ENCODE measurements around the gene KCNMB2.
"Not testable (repeated sequence)": the region's sequence is repeated elsewhere in the genome, so short reads cannot be mapped to it uniquely, and the experiment has no call there.

Gene KCNMB2

DNA sequence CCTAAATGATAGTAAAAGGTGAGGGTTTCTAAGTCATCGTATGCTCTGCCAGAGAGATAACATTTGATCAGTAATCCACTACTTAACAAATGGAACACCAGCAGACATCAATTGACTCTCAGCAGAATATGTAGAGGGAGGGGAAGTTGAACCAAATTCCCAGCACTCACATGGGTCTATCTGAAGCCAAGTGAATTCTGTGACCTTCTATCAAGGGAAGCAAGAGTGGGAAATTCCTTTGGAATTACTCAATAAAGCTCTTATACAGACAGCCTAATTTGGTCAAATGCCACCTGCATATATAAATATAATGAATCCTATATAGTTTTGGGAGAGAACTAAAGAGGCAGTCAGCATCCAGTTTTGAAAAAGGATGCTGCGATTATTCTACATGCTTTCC is 15.8 kb upstream of the KCNMB2 start:
- no peak for DNase-seq

- no peak for DNase-seq
These were observed 13.8 kb upstream of the KCNMB2 start for GRCh38 chr3:178522200-178523052.

DNA sequence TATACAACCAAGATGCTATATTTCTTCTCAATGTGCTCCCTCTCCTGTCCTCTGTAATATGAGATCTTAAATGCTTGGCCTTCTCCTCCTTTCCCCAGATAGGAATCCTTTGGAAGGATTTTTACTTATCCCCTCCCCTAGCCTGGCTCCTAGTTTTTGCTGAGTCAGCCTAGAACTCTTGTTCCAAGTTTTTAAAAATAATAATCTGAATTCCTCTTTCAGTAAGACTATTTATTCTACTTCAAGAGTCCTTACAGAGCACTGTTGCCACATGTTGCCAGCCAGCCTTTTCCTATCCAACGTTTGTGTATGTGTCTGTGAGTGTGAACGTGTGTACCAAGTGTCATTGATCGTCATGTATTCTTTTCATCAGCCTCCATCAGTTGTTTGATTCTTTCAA is 11.0 kb upstream of the KCNMB2 start:
- DNase-seq, result no peak

DNA sequence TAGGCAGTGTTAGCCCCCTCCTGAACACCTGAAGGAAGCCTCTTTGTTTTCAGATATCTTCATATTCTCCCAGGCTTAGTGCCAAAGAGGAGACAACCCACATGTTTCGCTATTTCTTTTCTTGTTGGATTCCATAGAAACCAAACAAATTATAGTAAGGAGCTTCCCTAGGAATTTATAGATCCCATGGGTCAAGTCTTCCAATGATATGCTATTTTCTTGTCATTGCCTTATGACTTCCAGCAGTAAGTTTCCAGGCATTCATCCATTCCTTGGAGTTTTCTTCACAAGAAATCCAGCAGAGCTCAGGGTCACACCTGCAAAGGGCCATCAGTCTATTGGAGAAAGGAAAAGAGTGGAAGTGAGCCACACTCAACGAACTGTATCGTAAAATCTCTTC is 9.9 kb upstream of the KCNMB2 start:
- no peak for DNase-seq

DNA sequence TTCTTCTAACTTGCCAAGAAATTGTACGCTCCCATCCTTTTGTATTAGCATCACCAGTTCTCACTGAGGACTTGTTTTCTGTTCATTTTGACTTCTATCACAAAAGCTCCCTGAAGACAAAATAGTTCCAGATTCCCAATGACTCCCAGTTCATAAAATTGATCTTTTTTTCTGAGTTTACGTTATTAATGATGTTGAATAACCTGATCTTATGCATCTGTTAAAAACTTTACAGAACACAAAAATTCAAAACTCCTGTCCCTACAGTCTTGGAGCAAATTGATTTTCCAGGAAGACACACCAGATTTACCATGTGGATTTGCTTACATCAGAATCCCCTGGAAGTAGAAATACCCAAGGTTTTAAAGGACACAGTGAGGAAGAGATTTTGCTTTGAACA is 8.3 kb upstream of the KCNMB2 start:
- DNase-seq, result no peak

DNA sequence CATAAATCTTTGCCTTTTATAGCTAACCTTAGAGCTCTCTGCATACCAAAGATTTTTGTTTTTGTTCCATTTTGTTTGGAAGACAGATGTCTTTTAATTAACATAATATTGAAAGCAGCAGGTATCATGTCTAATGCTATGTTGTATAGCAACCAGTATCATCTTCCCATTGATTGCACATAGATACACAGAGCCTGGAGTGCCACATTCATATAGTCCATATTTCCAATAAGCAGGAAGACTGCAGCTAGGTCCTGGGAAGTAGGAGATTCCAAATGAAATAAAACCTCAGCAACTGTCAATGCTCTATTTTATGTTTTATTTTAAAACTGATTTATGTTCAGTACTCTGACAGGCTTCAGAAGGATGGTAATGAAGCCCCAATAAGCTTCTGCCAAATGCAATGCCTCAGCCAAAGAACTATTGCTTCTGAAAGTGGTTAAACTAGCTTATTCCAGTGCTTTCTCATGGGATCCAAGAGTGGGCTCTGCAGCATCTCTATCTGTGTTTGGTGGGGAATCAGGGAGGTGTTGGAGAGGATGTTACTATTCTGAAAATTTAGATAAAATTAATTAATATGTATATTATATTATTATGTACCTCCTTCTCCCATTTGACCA is 6.5 kb upstream of the KCNMB2 start:
- no peak for DNase-seq

DNA sequence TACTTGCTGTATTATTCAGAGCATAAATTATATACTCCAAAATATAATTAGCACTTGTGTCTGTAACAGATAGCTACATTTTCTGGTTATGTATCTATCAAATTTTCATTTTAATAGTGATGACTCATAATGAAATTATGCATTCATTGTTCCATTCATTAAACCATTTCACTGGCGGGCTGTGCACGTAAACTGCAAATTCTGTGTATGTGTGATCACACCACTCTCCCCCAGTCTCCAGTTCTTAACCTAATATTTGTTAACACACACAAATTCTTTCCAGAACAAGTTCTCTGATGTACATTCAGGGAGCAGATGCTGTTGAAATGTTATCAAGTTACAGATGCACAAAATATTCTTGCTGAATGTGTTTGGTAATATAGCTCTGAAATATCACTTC is 3.8 kb upstream of the KCNMB2 start:
- no peak for DNase-seq

- no peak for DNase-seq
These were observed 978 bp downstream of the KCNMB2 start for GRCh38 chr3:178537122-178537705.

DNA sequence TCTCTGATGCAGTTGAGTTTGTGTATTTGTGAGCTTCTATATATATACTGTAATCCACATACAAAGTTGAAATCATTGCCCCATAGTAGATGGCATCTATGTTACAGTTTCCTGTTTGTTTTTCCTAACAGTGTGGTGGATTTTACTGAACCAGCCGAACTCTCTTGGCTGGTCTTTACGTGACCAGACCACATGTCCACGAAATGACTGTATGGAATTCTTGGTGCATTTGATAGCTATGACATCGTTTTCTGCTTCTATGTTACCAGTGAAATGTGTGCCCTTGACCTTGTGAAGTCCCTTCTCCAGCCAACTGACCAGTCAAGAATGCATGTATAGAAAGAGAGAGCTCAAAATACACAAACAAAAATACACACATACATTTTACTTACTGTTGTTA is 1.8 kb downstream of the KCNMB2 start:
- no peak for DNase-seq

- DNase-seq, result no peak
These were observed 3.9 kb downstream of the KCNMB2 start for GRCh38 chr3:178540184-178540583.

- no peak for DNase-seq
These were observed 9.1 kb downstream of the KCNMB2 start for GRCh38 chr3:178545337-178545736.

DNA sequence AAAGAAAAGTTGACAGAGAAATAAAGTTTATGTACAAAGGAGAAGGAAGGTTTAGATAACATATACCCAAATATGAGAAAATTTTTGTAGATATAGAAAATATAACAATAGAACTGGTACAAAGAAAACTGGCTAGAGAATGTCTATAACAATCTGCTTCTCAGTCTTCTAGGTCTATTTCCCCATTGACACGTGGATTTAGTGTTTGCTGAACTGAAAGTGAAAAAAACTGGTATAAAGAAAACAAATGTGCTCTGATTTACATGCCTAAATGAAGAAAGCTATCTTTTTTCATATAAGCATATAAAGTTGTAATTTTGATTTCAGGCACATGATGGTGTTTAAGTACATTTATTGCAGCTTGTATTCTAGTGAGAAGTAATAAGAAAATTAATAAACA is 9.8 kb downstream of the KCNMB2 start:
- no peak for DNase-seq

DNA sequence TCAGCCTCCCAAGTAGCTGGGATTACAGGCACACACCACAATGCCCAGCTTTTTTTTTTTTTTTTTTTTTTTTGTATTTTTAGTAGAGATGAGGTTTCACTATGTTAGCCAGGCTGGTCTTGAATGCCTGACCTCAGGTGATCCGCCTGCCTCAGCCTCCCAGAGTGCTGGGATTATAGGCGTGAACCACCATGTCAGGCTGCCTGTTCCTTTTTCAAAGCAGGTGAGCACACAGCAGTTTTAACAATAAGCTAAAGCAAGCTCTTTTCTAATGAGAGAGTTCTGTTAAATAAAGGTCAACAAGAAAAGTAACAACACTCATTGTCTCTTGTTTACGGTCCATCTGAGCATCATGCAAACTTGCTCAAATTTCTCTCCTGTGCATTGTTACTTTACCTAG is 13.2 kb downstream of the KCNMB2 start:
- not testable (repeated sequence) for DNase-seq

DNA sequence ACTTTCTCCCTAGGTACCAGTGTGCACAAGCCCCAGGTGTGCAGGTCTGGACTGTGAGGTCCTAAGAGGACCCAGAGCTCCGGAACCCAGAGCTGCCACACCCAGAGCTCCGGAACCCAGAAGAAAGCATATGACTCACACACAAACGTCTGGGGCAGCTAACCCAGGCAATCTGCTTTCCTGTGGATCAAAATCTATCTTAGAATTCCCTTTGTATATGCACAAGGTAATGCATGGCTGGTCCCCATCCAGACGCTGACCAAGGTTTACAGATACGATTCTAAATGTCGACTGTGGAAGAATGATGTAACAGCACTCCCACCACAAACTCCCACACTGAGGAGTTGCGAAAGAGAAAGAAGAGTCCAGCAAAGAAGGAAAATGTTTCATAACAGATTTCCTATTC is 15.7 kb downstream of the KCNMB2 start:
- no peak for DNase-seq

DNA sequence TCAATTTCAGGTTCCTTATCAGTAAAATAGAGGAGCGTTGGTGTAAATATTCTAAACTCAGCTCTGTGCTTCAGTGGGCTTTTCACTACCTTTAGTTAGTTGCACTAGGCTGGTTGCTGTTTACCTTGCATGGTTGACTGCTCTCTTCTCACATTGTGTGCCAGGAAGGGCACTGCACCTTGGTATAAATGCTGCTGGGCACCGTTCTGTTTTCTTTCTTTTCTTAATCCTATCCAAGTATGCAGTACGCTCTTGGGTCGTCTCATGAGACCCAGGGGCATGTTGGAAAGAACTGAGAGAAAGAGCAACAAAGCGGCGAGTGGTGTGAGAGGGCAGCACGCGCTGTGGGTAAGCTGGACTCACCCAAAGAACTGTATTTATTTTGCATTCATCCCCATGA is 22.4 kb downstream of the KCNMB2 start:
- DNase-seq, result no peak

GRCh38 chr3:178560759-178561158 is 24.5 kb downstream of the KCNMB2 start:
- no peak for DNase-seq

- DNase-seq, result no peak
These were observed 25.0 kb downstream of the KCNMB2 start for GRCh38 chr3:178561239-178561638.

GRCh38 chr3:178562143-178562946 is 26.1 kb downstream of the KCNMB2 start:
- DNase-seq, result no peak

- DNase-seq, result no peak
These were observed 26.7 kb downstream of the KCNMB2 start for GRCh38 chr3:178562947-178563232.

GRCh38 chr3:178567611-178568010 is 31.4 kb downstream of the KCNMB2 start:
- DNase-seq, result no peak

GRCh38 chr3:178568155-178568731 is 32.0 kb downstream of the KCNMB2 start:
- DNase-seq, result no peak

GRCh38 chr3:178568911-178569310 is 32.7 kb downstream of the KCNMB2 start:
- no peak for DNase-seq

GRCh38 chr3:178569826-178570225 is 33.6 kb downstream of the KCNMB2 start:
- no peak for DNase-seq
